Kidney (tissue), 22 donors: ENCODE data around the gene CHMP6. TPM values are rescaled to one million over a fixed set of nuclear protein-coding genes. Genes with fewer than 3 reads are reported as not detected.
A peak's percentile ranks its signal among the peaks of the same experiment; 100 is the strongest.

Source experiments
- DNase-seq, 5 donors: peaks; one replicate each; pipeline ENCODE4 v3.0.0-alpha.2; 2013 to 2020
- FAIRE-seq: peaks from 2 replicates; lab custom pipeline; 2012; peaks lifted over from hg19 to GRCh38; lab: Jason Lieb, UNC
- H3K27ac ChIP-seq, 2 donors: one replicate each; pipeline ENCODE4 v1.7.0; 2013; ENCODE audit warnings: low read depth in 2 of 2, low read length in 2 of 2, inconsistent platforms in 1 of 2
- H3K27me3 ChIP-seq: one replicate; pipeline ENCODE4 v1.7.1; 2013; ENCODE audit warnings: low read length, inconsistent platforms; ENCODE audit not compliant: control insufficient read depth, insufficient read depth
- H3K36me3 ChIP-seq, 3 donors: one replicate each; pipeline versions ENCODE4 v1.7.0 to v1.7.1; 2013; ENCODE audit warnings: low read length in 3 of 3, control low read depth in 1 of 3, inconsistent platforms in 1 of 3; ENCODE audit not compliant: insufficient read depth in 3 of 3, control insufficient read depth in 2 of 3
- H3K4me1 ChIP-seq, 3 donors: one replicate each; pipeline versions ENCODE4 v1.7.0 to v1.7.1; 2013; ENCODE audit warnings: low read length in 3 of 3, inconsistent platforms in 1 of 3, low read depth in 1 of 3; ENCODE audit not compliant: control insufficient read depth in 2 of 3, insufficient read depth in 2 of 3
- H3K4me3 ChIP-seq, 3 donors: one replicate each; pipeline versions ENCODE4 v1.7.0 to v1.8.1; 2013; ENCODE audit warnings: low read length in 3 of 3, control low read depth in 1 of 3, inconsistent platforms in 1 of 3
- H3K9ac ChIP-seq, 3 donors: one replicate each; pipeline versions ENCODE4 v1.7.0 to v1.7.1; 2013; ENCODE audit warnings: low read length in 3 of 3, control low read depth in 1 of 3, inconsistent platforms in 1 of 3
- H3K9me3 ChIP-seq, 3 donors: one replicate each; pipeline versions ENCODE4 v1.7.0 to v1.7.1; 2013; ENCODE audit warnings: low read length in 3 of 3, control low read depth in 1 of 3, inconsistent platforms in 1 of 3; ENCODE audit not compliant: control insufficient read depth in 2 of 3, insufficient read depth in 1 of 3
- CTCF ChIP-seq: IDR thresholded peaks from 3 replicates; pipeline ENCODE4 v1.5.1; 2012; ENCODE audit warnings: mild to moderate bottlenecking, moderate library complexity, borderline replicate concordance; ENCODE audit not compliant: insufficient read depth; ENCODE audit errors: extremely low read depth
- intact Hi-C: fragments of 100-400 bp; cut with DNase I; formaldehyde crosslinking; loops from one replicate; pipeline ENCODE4 v1.11.1; 2022
- long read RNA-seq, 10 donors: library from polyadenylated mRNA in 1 of 10; unstranded in 1 of 10; transcript quantifications; one replicate each; pipeline ENCODE4 v2.0.0 and lab custom pipeline, GENCODE V29; 2021 to 2026
- polyA plus RNA-seq: library from polyadenylated mRNA; stranded (reverse); fragments of 350-450 nt; fragmentation: Illumina TruSeq; extraction: RNeasy Lipid Tissue Mini Kit (QIAGEN cat#74804); gene quantifications from one replicate; pipeline ENCODE4 v1.2.3, GENCODE V29; 2014; ENCODE audit warnings: low read depth, low replicate concordance; ENCODE audit not compliant: insufficient read depth
- total RNA-seq: library from RNA; stranded (reverse); fragmentation: NEBNext Ultra II Directional; extraction: Animal tissue kit (Norgen Biotek cat#: 25700); gene quantifications from one replicate; pipeline ENCODE4 v1.2.1, GENCODE V29; 2021
- donor health status: control.
- donor health status: control.
- donor health status: control.
- donor health status: control.
- donor health status: control.
- donor health status: DM: yes; HTN: yes; CAD: no.
- donor health status: Normal renal cell carcinoma (clear cell type).

Gene CHMP6
- total RNA-seq (28.0 TPM), polyA plus RNA-seq (34.1 TPM)
- long read RNA-seq, donor 1, transcript CHMP6-201 (8 exons, 1,664 nt): major isoform, 12 of 13 reads
- long read RNA-seq, donor 1, partial matches to known transcripts: 0 of 13 reads
- long read RNA-seq, donor 1, other reads (novel, unspliced or antisense): 0 of 13 reads
- long read RNA-seq, donor 2, transcript CHMP6-201 (8 exons, 1,664 nt): major isoform, 12 of 12 reads
- long read RNA-seq, donor 2, partial matches to known transcripts: 0 of 12 reads
- long read RNA-seq, donor 2, other reads (novel, unspliced or antisense): 0 of 12 reads
- long read RNA-seq, donor 3, transcript CHMP6-201 (8 exons, 1,664 nt): major isoform, 26 of 26 reads
- long read RNA-seq, donor 3, partial matches to known transcripts: 0 of 26 reads
- long read RNA-seq, donor 3, other reads (novel, unspliced or antisense): 0 of 26 reads
- long read RNA-seq, donor 4, transcript CHMP6-201 (8 exons, 1,664 nt): major isoform, 18 of 18 reads
- long read RNA-seq, donor 4, partial matches to known transcripts: 0 of 18 reads
- long read RNA-seq, donor 4, other reads (novel, unspliced or antisense): 0 of 18 reads
- long read RNA-seq, donor 5: 0 reads
- long read RNA-seq, donor 6, transcript CHMP6-201 (8 exons, 1,664 nt): major isoform, 8 of 8 reads
- long read RNA-seq, donor 6, partial matches to known transcripts: 0 of 8 reads
- long read RNA-seq, donor 6, other reads (novel, unspliced or antisense): 0 of 8 reads
- long read RNA-seq, donor 7, transcript CHMP6-201 (8 exons, 1,664 nt): major isoform, 67 of 74 reads
- long read RNA-seq, donor 7, partial matches to known transcripts: 2 of 74 reads
- long read RNA-seq, donor 7, other reads (novel, unspliced or antisense): 5 of 74 reads
- long read RNA-seq, donor 8, transcript CHMP6-201 (8 exons, 1,664 nt): major isoform, 12 of 12 reads
- long read RNA-seq, donor 8, partial matches to known transcripts: 0 of 12 reads
- long read RNA-seq, donor 8, other reads (novel, unspliced or antisense): 0 of 12 reads
- long read RNA-seq, donor 9, transcript CHMP6-201 (8 exons, 1,664 nt): major isoform, 8 of 8 reads
- long read RNA-seq, donor 9, partial matches to known transcripts: 0 of 8 reads
- long read RNA-seq, donor 9, other reads (novel, unspliced or antisense): 0 of 8 reads
- long read RNA-seq, donor 10, transcript CHMP6-201 (8 exons, 1,664 nt): major isoform, 15 of 15 reads
- long read RNA-seq, donor 10, partial matches to known transcripts: 0 of 15 reads
- long read RNA-seq, donor 10, other reads (novel, unspliced or antisense): 0 of 15 reads

- intact Hi-C loops: no loop called here
- peaks cover 0 to 7% (median 5%) of the 10 kb centered on the region in 3 donors for H3K36me3 ChIP-seq
Measured at GRCh38 chr17:80991645-80992076, at the start of gene CHMP6. CHMP6 (plus strand) TSS chr17:80991841; CDS start chr17:80991919, 78 bp downstream.

GRCh38 chr17:80942423-80943345 lies 49.0 kb upstream of the CHMP6 start:
- no peak for TF ChIP-seq CTCF
- DNase-seq (peak in 2 of 5 donors; percentile 79 to 95), FAIRE-seq (no peak)
- Histone ChIP-seq H3K27ac (no peak overlapping the region), H3K36me3 (peaks cover 0 to 14% (median 6%) of the 10 kb centered on the region in 3 donors), H3K9me3 (no peaks in the 10 kb centered on the region), H3K27me3 (no peaks in the 10 kb centered on the region), H3K4me3 (no peak overlapping the region), H3K4me1 (peaks cover 0 to 9% (median 4%) of the 10 kb centered on the region in 3 donors), H3K9ac (no peak overlapping the region)
- intact Hi-C loops: no loop called here

More at GRCh38 chr17:80991645-80992076, at the start of gene CHMP6:
- no peaks in the 10 kb centered on the region for H3K27me3 ChIP-seq
- peak; percentile 70 to 93 (median 88) for DNase-seq
- peak within 1 kb of the TSS; percentile 61 to 79 (median 67) for H3K4me3 ChIP-seq
- FAIRE-seq: no peak
- peaks cover 0 to 29% (median 9%) of the 10 kb centered on the region in 3 donors for H3K4me1 ChIP-seq
- no peak within 1 kb of the TSS for H3K27ac ChIP-seq
- no peaks in the 10 kb centered on the region for H3K9me3 ChIP-seq
- H3K9ac ChIP-seq: peak within 1 kb of the TSS; percentile 32 to 81 (median 60)
- peak; percentile 33 for TF ChIP-seq CTCF
